HEK293 (cell line): ENCODE data around the gene CUL9.

Experiments
- HOXA7 ChIP-seq: sonication (generic); formaldehyde crosslinking; IDR thresholded peaks from 2 replicates; pipeline ENCODE4 v1.8.1; 2022; ENCODE audit warnings: missing genetic modification reagents, borderline replicate concordance
- SP2 ChIP-seq: fragments of 450-650 bp; formaldehyde crosslinking; IDR thresholded peaks from 2 replicates; pipeline ENCODE4 v1.5.1; 2016; ENCODE audit warnings: missing biosample characterization, missing genetic modification characterization
- TRIM28 ChIP-seq: IDR thresholded peaks from 2 replicates; pipeline ENCODE4 v1.6.1; 2011; ENCODE audit warnings: low read length, control low read depth, borderline replicate concordance
- ZFP69B ChIP-seq: fragments of 450-650 bp; formaldehyde crosslinking; IDR thresholded peaks from 2 replicates; pipeline ENCODE4 v1.5.1; 2016; ENCODE audit warnings: missing biosample characterization, missing genetic modification characterization
- ZNF10 ChIP-seq: fragments of 450-650 bp; formaldehyde crosslinking; IDR thresholded peaks from 2 replicates; pipeline ENCODE4 v1.5.1; 2017; ENCODE audit warnings: missing biosample characterization, missing genetic modification characterization
- ZNF121 ChIP-seq: fragments of 450-650 bp; formaldehyde crosslinking; IDR thresholded peaks from 2 replicates; pipeline ENCODE4 v1.5.1; 2016; ENCODE audit warnings: missing biosample characterization, missing genetic modification characterization
- ZNF221 ChIP-seq: fragments of 450-650 bp; formaldehyde crosslinking; IDR thresholded peaks from 2 replicates; pipeline ENCODE4 v1.5.1; 2017; ENCODE audit warnings: missing biosample characterization, missing genetic modification characterization, borderline replicate concordance
- ZNF239 ChIP-seq: fragments of 450-650 bp; formaldehyde crosslinking; IDR thresholded peaks from 2 replicates; pipeline ENCODE4 v1.5.1; 2016; ENCODE audit warnings: missing biosample characterization, missing genetic modification characterization
- ZNF26 ChIP-seq: fragments of 450-650 bp; formaldehyde crosslinking; IDR thresholded peaks from 2 replicates; pipeline ENCODE4 v1.5.1; 2016; ENCODE audit warnings: missing biosample characterization, missing genetic modification characterization
- ZNF292 ChIP-seq: fragments of 450-650 bp; formaldehyde crosslinking; IDR thresholded peaks from 2 replicates; pipeline ENCODE4 v1.5.1; 2016; ENCODE audit warnings: low read depth, missing biosample characterization, missing genetic modification characterization, borderline replicate concordance
- ZNF324 ChIP-seq: fragments of 450-650 bp; formaldehyde crosslinking; IDR thresholded peaks from 2 replicates; pipeline ENCODE4 v1.5.1; 2016; ENCODE audit warnings: missing biosample characterization, missing genetic modification characterization
- ZNF354C ChIP-seq: fragments of 450-650 bp; formaldehyde crosslinking; IDR thresholded peaks from 2 replicates; pipeline ENCODE4 v1.5.1; 2016; ENCODE audit warnings: missing biosample characterization, missing genetic modification characterization, low read depth, borderline replicate concordance
- ZNF362 ChIP-seq: fragments of 450-650 bp; formaldehyde crosslinking; IDR thresholded peaks from 2 replicates; pipeline ENCODE4 v1.5.1; 2016; ENCODE audit warnings: missing biosample characterization, missing genetic modification characterization
- ZNF391 ChIP-seq: fragments of 450-650 bp; formaldehyde crosslinking; IDR thresholded peaks from 2 replicates; pipeline ENCODE4 v1.5.1; 2016; ENCODE audit warnings: low read depth, missing biosample characterization, missing genetic modification characterization, borderline replicate concordance
- ZNF449 ChIP-seq: fragments of 450-650 bp; formaldehyde crosslinking; IDR thresholded peaks from 2 replicates; pipeline ENCODE4 v1.5.1; 2017; ENCODE audit warnings: missing biosample characterization, mild to moderate bottlenecking, missing genetic modification characterization, moderate library complexity
- ZNF501 ChIP-seq: fragments of 450-650 bp; formaldehyde crosslinking; IDR thresholded peaks from 2 replicates; pipeline ENCODE4 v1.5.1; 2016; ENCODE audit warnings: missing biosample characterization, missing genetic modification characterization
- ZNF548 ChIP-seq: fragments of 450-650 bp; formaldehyde crosslinking; IDR thresholded peaks from 2 replicates; pipeline ENCODE4 v1.5.1; 2016; ENCODE audit warnings: missing biosample characterization, missing genetic modification characterization
- ZNF600 ChIP-seq: fragments of 450-650 bp; formaldehyde crosslinking; IDR thresholded peaks from 2 replicates; pipeline ENCODE4 v1.5.1; 2016; ENCODE audit warnings: missing biosample characterization, missing genetic modification characterization
- ZNF629 ChIP-seq: fragments of 450-650 bp; formaldehyde crosslinking; IDR thresholded peaks from 2 replicates; pipeline ENCODE4 v1.5.1; 2017; ENCODE audit warnings: missing biosample characterization, missing genetic modification characterization
- ZNF843 ChIP-seq: fragments of 450-650 bp; formaldehyde crosslinking; IDR thresholded peaks from 2 replicates; pipeline ENCODE4 v1.5.1; 2016; ENCODE audit warnings: missing biosample characterization, missing genetic modification characterization
- TF ChIP-seq, protein P1 (sequence below): fragments of 450-650 bp; formaldehyde crosslinking; IDR thresholded peaks from 2 replicates; pipeline ENCODE4 v1.5.1; 2016; ENCODE audit warnings: missing biosample characterization, missing genetic modification characterization
- TF ChIP-seq, protein P2 (sequence below): fragments of 450-650 bp; formaldehyde crosslinking; IDR thresholded peaks from 2 replicates; pipeline ENCODE4 v1.5.1; 2017; ENCODE audit warnings: missing biosample characterization, missing genetic modification characterization
- TF ChIP-seq, protein P3 (sequence below): fragments of 450-650 bp; formaldehyde crosslinking; IDR thresholded peaks from 2 replicates; pipeline ENCODE4 v1.5.0; 2017; ENCODE audit warnings: missing biosample characterization, missing genetic modification characterization, borderline replicate concordance

The CUL9 gene

DNA sequence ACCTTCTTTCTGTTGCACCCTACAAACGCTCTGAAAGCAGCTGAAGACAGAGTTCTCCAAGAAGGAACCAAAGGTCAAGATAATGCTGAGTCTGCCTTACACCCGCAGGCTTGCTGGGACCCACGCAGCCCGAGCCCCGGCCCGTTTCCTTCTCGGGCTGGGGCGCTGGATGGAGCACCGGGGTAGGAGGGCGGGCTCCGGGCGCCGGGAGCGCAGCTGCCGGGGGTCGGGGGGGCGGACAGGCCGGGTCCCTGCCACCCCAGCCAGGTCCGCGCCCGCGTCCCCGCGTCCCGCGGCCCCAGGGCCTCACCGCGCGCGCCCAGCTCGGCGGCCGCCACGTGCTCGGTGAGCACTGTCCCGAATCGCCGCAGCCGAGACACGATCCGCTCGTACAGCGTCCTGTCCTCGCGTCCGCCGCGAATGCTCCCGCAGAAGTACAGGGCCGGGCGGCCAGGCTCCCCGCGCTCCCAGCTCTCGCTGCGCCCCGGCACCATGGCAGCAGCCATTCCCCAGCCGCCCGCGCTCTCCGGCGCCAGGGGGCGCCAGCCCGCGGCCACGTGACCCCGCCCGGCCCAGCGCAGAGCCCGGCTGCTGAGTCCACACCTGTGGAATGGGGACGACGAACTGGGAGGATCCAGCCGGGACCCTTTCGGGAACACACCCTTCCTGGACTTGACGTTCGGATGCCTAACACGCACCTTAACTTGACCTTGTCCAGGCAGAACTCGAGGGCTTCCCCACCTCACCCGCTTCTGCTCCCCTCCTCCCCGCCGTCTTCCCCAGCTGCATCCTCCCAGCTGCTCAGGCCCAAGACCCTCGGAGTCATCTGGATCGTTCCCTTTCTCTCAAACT lies 47.2 kb downstream of the CUL9 start, which contains the start of gene DNPH1 (continued):
- TF ChIP-seq, protein P1, sequence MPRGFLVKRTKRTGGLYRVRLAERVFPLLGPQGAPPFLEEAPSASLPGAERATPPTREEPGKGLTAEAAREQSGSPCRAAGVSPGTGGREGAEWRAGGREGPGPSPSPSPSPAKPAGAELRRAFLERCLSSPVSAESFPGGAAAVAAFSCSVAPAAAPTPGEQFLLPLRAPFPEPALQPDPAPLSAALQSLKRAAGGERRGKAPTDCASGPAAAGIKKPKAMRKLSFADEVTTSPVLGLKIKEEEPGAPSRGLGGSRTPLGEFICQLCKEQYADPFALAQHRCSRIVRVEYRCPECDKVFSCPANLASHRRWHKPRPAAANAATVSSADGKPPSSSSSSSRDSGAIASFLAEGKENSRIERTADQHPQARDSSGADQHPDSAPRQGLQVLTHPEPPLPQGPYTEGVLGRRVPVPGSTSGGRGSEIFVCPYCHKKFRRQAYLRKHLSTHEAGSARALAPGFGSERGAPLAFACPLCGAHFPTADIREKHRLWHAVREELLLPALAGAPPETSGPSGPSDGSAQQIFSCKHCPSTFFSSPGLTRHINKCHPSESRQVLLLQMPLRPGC (tag by site-specific recombination) = no peak; the same call in 1 of the 2 replicates
- TF ChIP-seq ZNF843 (tag by site-specific recombination) (no peak), ZFP69B (tag by site-specific recombination) (no peak), ZNF362 (tag by site-specific recombination) (no peak), ZNF292 (no peak), ZNF10 (0 out of 2 replicates have a peak, but pooled peaks have one; percentile 26), ZNF221 (tag by site-specific recombination) (no peak), ZNF239 (tag by site-specific recombination) (no peak), ZNF324 (tag by site-specific recombination) (peak; percentile 60; the same call in 1 of the 2 replicates), TRIM28 (no peak), ZNF501 (tag by site-specific recombination) (peak; percentile 38; the same call in 1 of the 2 replicates), ZNF600 (peak; percentile 57), ZNF354C (no peak), ZNF449 (tag by site-specific recombination) (no peak), ZNF548 (tag by site-specific recombination) (no peak), ZNF26 (tag by site-specific recombination) (no peak), SP2 (no peak), ZNF121 (tag by site-specific recombination) (no peak; the same call in 1 of the 2 replicates), HOXA7 (CRISPR knock-in tag) (no peak), ZNF629 (tag by site-specific recombination) (no peak), ZNF391 (tag by site-specific recombination) (peak; percentile 65; the same call in 1 of the 2 replicates)
- TF ChIP-seq, protein P2, sequence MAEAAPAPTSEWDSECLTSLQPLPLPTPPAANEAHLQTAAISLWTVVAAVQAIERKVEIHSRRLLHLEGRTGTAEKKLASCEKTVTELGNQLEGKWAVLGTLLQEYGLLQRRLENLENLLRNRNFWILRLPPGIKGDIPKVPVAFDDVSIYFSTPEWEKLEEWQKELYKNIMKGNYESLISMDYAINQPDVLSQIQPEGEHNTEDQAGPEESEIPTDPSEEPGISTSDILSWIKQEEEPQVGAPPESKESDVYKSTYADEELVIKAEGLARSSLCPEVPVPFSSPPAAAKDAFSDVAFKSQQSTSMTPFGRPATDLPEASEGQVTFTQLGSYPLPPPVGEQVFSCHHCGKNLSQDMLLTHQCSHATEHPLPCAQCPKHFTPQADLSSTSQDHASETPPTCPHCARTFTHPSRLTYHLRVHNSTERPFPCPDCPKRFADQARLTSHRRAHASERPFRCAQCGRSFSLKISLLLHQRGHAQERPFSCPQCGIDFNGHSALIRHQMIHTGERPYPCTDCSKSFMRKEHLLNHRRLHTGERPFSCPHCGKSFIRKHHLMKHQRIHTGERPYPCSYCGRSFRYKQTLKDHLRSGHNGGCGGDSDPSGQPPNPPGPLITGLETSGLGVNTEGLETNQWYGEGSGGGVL (tag by site-specific recombination) = peak; percentile 8; the same call in 1 of the 2 replicates
- TF ChIP-seq, protein P3, sequence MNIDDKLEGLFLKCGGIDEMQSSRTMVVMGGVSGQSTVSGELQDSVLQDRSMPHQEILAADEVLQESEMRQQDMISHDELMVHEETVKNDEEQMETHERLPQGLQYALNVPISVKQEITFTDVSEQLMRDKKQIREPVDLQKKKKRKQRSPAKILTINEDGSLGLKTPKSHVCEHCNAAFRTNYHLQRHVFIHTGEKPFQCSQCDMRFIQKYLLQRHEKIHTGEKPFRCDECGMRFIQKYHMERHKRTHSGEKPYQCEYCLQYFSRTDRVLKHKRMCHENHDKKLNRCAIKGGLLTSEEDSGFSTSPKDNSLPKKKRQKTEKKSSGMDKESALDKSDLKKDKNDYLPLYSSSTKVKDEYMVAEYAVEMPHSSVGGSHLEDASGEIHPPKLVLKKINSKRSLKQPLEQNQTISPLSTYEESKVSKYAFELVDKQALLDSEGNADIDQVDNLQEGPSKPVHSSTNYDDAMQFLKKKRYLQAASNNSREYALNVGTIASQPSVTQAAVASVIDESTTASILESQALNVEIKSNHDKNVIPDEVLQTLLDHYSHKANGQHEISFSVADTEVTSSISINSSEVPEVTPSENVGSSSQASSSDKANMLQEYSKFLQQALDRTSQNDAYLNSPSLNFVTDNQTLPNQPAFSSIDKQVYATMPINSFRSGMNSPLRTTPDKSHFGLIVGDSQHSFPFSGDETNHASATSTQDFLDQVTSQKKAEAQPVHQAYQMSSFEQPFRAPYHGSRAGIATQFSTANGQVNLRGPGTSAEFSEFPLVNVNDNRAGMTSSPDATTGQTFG (tag by site-specific recombination) = no peak
